A549 (cell line): ENCODE measurements around the gene SH3RF3. TPM values are rescaled to one million over a fixed set of nuclear protein-coding genes. Genes with fewer than 3 reads are reported as not detected.
A peak's percentile ranks its signal among the peaks of the same experiment; 100 is the strongest.

ENCODE experiments used
- ATAC-seq, 2 experiments: fragments of 200-7000 bp in 1 of 2; fragments of >200 bp in 1 of 2; cut with Nextera tagmentation in 1 of 2; cut with Tn5 transposase in 1 of 2; 3 replicates each; pipeline versions ENCODE4 v1.8.0 to v1.9.1; 2018 to 2020; ENCODE audit warnings: mild to moderate bottlenecking in 1 of 2, moderate library complexity in 1 of 2
- CTCF ChIA-PET: fragments of 300-600 bp; sonication (Branson Sonifier 250); formaldehyde crosslinking; extraction: SDS; loops from one replicate; lab custom pipeline; 2021; ENCODE audit warnings: antibody characterized with exemption, inconsistent platforms; lab: Yijun Ruan, JAX
- POLR2A ChIA-PET: fragments of 350-600 bp; formaldehyde crosslinking; extraction: SDS; loops from one replicate; lab custom pipeline; 2021; ENCODE audit warnings: antibody characterized with exemption, inconsistent platforms; lab: Yijun Ruan, JAX
- DNase-seq, 2 experiments: peaks; one replicate each; pipeline versions ENCODE4 v3.0.0 to v3.0.0-alpha.2; 2011 to 2016; ENCODE audit warnings: low read depth in 1 of 2, low spot score in 1 of 2
- FAIRE-seq: peaks from 2 replicates; lab custom pipeline; 2011; peaks lifted over from hg19 to GRCh38; lab: Jason Lieb, UNC
- H3K27ac ChIP-seq, 2 experiments: fragments of >200 bp; sonication (Bioruptor Twin); formaldehyde crosslinking; 3 replicates each; pipeline ENCODE4 v1.5.1; 2016 to 2017
- H3K4me1 ChIP-seq: fragments of >200 bp; sonication (Bioruptor Twin); formaldehyde crosslinking; 3 replicates; pipeline ENCODE4 v1.6.1; 2016
- H3K4me2 ChIP-seq: fragments of >200 bp; sonication (Bioruptor Twin); formaldehyde crosslinking; 3 replicates; pipeline ENCODE4 v1.6.1; 2016
- H3K4me3 ChIP-seq: fragments of >200 bp; sonication (Bioruptor Twin); formaldehyde crosslinking; 3 replicates; pipeline ENCODE4 v1.5.1; 2016
- H3K9me3 ChIP-seq: fragments of >200 bp; sonication (Bioruptor Twin); formaldehyde crosslinking; 3 replicates; pipeline ENCODE4 v1.6.1; 2016
- CBX2 ChIP-seq: fragments of 200-600 bp; sonication (generic); IDR thresholded peaks from 2 replicates; pipeline ENCODE4 v1.6.1; 2016; ENCODE audit warnings: low read depth, mild to moderate bottlenecking, borderline replicate concordance
- E2F6 ChIP-seq: IDR thresholded peaks from 2 replicates; pipeline ENCODE4 v1.6.1; 2012; ENCODE audit warnings: low read depth, borderline replicate concordance
- EP300 ChIP-seq, 2 experiments: fragments of >200 bp; sonication (Bioruptor Twin); formaldehyde crosslinking; IDR thresholded peaks; 2 replicates in 1 of 2; 3 replicates in 1 of 2; pipeline ENCODE4 v1.6.1; 2016 to 2017
- HES2 ChIP-seq: fragments of >200 bp; sonication (Bioruptor Twin); formaldehyde crosslinking; IDR thresholded peaks from 2 replicates; pipeline ENCODE4 v1.6.1; 2016
- HMGXB4 ChIP-seq: fragments of 250-450 bp; sonication (Bioruptor Pico); IDR thresholded peaks from 2 replicates; pipeline ENCODE4 v1.5.0; 2021; ENCODE audit warnings: mild to moderate bottlenecking, moderate library complexity, borderline replicate concordance
- MAFK ChIP-seq: fragments of 450-650 bp; IDR thresholded peaks from 2 replicates; pipeline ENCODE4 v1.6.1; 2014; ENCODE audit not compliant: partially characterized antibody
- SMC3 ChIP-seq: fragments of >200 bp; sonication (Bioruptor Twin); formaldehyde crosslinking; IDR thresholded peaks from 3 replicates; pipeline ENCODE4 v1.6.1; 2018; ENCODE audit warnings: inconsistent platforms
- TFCP2L1 ChIP-seq: fragments of 250-450 bp; sonication (Bioruptor Pico); IDR thresholded peaks from 2 replicates; pipeline ENCODE4 v1.5.0; 2021; ENCODE audit warnings: mild to moderate bottlenecking
- USF2 ChIP-seq: fragments of 450-650 bp; IDR thresholded peaks from 2 replicates; pipeline ENCODE4 v1.6.1; 2014; ENCODE audit warnings: antibody characterized with exemption
- ZC3H11A ChIP-seq: fragments of 450-650 bp; IDR thresholded peaks from 2 replicates; pipeline ENCODE4 v1.6.1; 2014; ENCODE audit warnings: antibody characterized with exemption, mild to moderate bottlenecking
- ZFP36 ChIP-seq: fragments of 450-650 bp; IDR thresholded peaks from 2 replicates; pipeline ENCODE4 v1.6.1; 2014; ENCODE audit warnings: borderline replicate concordance; ENCODE audit not compliant: partially characterized antibody
- ZNF302 ChIP-seq: fragments of 250-450 bp; sonication (Bioruptor Pico); IDR thresholded peaks from 2 replicates; pipeline ENCODE4 v1.9.0; 2021; ENCODE audit warnings: inconsistent platforms, mild to moderate bottlenecking, moderate library complexity
- WGBS: methylation state at CpG from one replicate; pipeline ENCODE4 v1.1.6; 2017; ENCODE audit errors: missing lambda C conversion rate; 5-methylcytosine and 5-hydroxymethylcytosine counted together
- polyA plus RNA-seq, 4 experiments: library from polyadenylated mRNA; depleted of rRNA in 3 of 4; stranded (reverse); fragments of >200 nt; fragmentation: RNase III in 1 of 4; extraction: RNeasy Plus Mini Kit Qiagen cat#74134 plus additional on column Dnase treatment in 1 of 4; gene quantifications; 2 replicates in 3 of 4; 3 replicates in 1 of 4; pipeline ENCODE4 v1.2.3, GENCODE V29; 2011 to 2017
- TF ChIP-seq, protein P1 (sequence below): fragments of 150-350 bp; IDR thresholded peaks from 2 replicates; pipeline ENCODE4 v1.6.1; 2014; ENCODE audit warnings: low read depth, mild to moderate bottlenecking, low read length
- TF ChIP-seq, protein P2 (sequence below): fragments of 200-600 bp; sonication (generic); IDR thresholded peaks from 2 replicates; pipeline ENCODE4 v1.6.1; 2016; ENCODE audit warnings: antibody characterized with exemption, mild to moderate bottlenecking, moderate library complexity

The SH3RF3 gene
- polyA plus RNA-seq, 2 of the 4 experiments (the other 2 are of a cell fraction): 0.04 to 0.21 TPM

GRCh38 chr2:109128048-109128615, 873 bp upstream of the SH3RF3 start (continued):
- TF ChIP-seq, protein P1, sequence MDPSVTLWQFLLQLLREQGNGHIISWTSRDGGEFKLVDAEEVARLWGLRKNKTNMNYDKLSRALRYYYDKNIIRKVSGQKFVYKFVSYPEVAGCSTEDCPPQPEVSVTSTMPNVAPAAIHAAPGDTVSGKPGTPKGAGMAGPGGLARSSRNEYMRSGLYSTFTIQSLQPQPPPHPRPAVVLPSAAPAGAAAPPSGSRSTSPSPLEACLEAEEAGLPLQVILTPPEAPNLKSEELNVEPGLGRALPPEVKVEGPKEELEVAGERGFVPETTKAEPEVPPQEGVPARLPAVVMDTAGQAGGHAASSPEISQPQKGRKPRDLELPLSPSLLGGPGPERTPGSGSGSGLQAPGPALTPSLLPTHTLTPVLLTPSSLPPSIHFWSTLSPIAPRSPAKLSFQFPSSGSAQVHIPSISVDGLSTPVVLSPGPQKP: no peak
- peak; percentile 7 for TF ChIP-seq ZFP36
- 0 out of 2 replicates have a peak, but pooled peaks have one; percentile 13 for TF ChIP-seq E2F6
- TF ChIP-seq USF2: no peak
- no peak for TF ChIP-seq HMGXB4
- peak; percentile 91 for TF ChIP-seq SMC3
- no peak for TF ChIP-seq EP300 (IDR thresholded peaks at IDR 0.05)
- TF ChIP-seq, protein P2, sequence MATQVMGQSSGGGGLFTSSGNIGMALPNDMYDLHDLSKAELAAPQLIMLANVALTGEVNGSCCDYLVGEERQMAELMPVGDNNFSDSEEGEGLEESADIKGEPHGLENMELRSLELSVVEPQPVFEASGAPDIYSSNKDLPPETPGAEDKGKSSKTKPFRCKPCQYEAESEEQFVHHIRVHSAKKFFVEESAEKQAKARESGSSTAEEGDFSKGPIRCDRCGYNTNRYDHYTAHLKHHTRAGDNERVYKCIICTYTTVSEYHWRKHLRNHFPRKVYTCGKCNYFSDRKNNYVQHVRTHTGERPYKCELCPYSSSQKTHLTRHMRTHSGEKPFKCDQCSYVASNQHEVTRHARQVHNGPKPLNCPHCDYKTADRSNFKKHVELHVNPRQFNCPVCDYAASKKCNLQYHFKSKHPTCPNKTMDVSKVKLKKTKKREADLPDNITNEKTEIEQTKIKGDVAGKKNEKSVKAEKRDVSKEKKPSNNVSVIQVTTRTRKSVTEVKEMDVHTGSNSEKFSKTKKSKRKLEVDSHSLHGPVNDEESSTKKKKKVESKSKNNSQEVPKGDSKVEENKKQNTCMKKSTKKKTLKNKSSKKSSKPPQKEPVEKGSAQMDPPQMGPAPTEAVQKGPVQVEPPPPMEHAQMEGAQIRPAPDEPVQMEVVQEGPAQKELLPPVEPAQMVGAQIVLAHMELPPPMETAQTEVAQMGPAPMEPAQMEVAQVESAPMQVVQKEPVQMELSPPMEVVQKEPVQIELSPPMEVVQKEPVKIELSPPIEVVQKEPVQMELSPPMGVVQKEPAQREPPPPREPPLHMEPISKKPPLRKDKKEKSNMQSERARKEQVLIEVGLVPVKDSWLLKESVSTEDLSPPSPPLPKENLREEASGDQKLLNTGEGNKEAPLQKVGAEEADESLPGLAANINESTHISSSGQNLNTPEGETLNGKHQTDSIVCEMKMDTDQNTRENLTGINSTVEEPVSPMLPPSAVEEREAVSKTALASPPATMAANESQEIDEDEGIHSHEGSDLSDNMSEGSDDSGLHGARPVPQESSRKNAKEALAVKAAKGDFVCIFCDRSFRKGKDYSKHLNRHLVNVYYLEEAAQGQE: no peak
- no peak for TF ChIP-seq HES2
- no peak for TF ChIP-seq ZC3H11A
- no peak for TF ChIP-seq CBX2

DNA sequence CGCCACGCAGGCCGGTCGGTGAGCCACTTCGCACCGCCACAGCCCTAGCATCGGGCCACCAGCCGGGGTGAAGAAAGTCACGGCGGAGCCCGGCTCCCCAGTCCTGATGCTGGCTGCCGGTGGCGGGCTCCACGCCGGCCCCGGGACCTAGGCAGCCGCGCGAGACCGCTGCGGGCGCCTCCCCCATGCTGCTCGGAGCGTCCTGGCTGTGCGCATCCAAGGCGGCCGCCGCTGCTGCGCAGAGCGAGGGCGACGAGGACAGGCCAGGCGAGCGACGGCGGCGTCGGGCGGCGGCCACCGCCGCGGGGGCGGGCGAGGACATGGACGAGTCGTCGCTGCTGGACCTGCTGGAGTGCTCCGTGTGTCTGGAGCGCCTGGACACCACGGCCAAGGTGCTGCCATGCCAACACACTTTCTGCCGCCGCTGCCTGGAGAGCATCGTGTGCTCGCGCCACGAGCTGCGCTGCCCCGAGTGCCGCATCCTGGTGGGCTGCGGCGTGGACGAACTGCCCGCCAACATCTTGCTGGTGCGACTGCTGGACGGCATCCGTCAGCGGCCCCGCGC, 433 bp downstream of the SH3RF3 start:
- H3K27ac ChIP-seq: peak overlapping the region in 1 of 2 experiments; percentile 74; a peak in 3 of 6 replicates
- ChIA-PET CTCF (interaction anchor here (1.2 to 6.8 kb wide), 6 partner anchors 276 to 386 kb away, joined by 3 to 110 read pairs (median 10); no protein-coding TSS in a partner anchor), POLR2A (no interaction called here)
- peaks cover 14% of the 10 kb centered on the region for H3K4me1 ChIP-seq
- DNase-seq (peak; percentile 10 to 24), ATAC-seq (peak; percentile 27 to 28; a peak in 4 of 6 replicates), FAIRE-seq (no peak)
- WGBS: 0% methylated on average over 6 of the region's 70 CpGs
- TF ChIP-seq ZNF302 (CRISPR knock-in tag): no peak
- TF ChIP-seq, protein P1: no peak
- TF ChIP-seq MAFK: no peak
- no peak for TF ChIP-seq TFCP2L1 (CRISPR knock-in tag)
- H3K4me2 ChIP-seq: peak overlapping the region; percentile 97
- peak overlapping the region; percentile 64 for H3K4me3 ChIP-seq
- H3K9me3 ChIP-seq: no peaks in the 10 kb centered on the region
